HEK293 (cell line): ENCODE data around the gene RAC3.

Source experiments
- ELK4 ChIP-seq: IDR thresholded peaks from 2 replicates; pipeline ENCODE4 v1.6.1; 2011; ENCODE audit warnings: mild to moderate bottlenecking, low read depth, low read length, borderline replicate concordance
- KLF8 ChIP-seq: fragments of 450-650 bp; formaldehyde crosslinking; IDR thresholded peaks from 2 replicates; pipeline ENCODE4 v1.5.1; 2016; ENCODE audit warnings: missing biosample characterization, missing genetic modification characterization
- PRDM4 ChIP-seq: fragments of 450-650 bp; formaldehyde crosslinking; IDR thresholded peaks from 2 replicates; pipeline ENCODE4 v1.5.1; 2017; ENCODE audit warnings: missing biosample characterization, missing genetic modification characterization
- ZBTB49 ChIP-seq: fragments of 450-650 bp; formaldehyde crosslinking; IDR thresholded peaks from 2 replicates; pipeline ENCODE4 v1.5.1; 2016; ENCODE audit warnings: missing biosample characterization, missing genetic modification characterization, low read depth
- ZNF19 ChIP-seq: fragments of 450-650 bp; formaldehyde crosslinking; IDR thresholded peaks from 2 replicates; pipeline ENCODE4; 2016; ENCODE audit warnings: missing biosample characterization, missing genetic modification characterization, low read depth
- ZNF2 ChIP-seq: fragments of 450-650 bp; formaldehyde crosslinking; IDR thresholded peaks from 2 replicates; pipeline ENCODE4 v1.5.1; 2016; ENCODE audit warnings: missing biosample characterization, missing genetic modification characterization
- ZNF26 ChIP-seq: fragments of 450-650 bp; formaldehyde crosslinking; IDR thresholded peaks from 2 replicates; pipeline ENCODE4 v1.5.1; 2016; ENCODE audit warnings: missing biosample characterization, missing genetic modification characterization
- ZNF266 ChIP-seq: fragments of 450-650 bp; formaldehyde crosslinking; IDR thresholded peaks from 2 replicates; pipeline ENCODE4 v1.5.1; 2016; ENCODE audit warnings: missing biosample characterization, missing genetic modification characterization, low read depth
- ZNF274 ChIP-seq, 2 experiments: fragments of 200-500 bp in 1 of 2; fragments of 450-650 bp in 1 of 2; sonication (Bioruptor generic) in 1 of 2; formaldehyde crosslinking in 1 of 2; IDR thresholded peaks; 2 replicates each; pipeline versions ENCODE4 v1.5.1 to v1.6.1; 2014 to 2016; ENCODE audit warnings: borderline replicate concordance in 1 of 2, inconsistent platforms in 1 of 2, low read length in 1 of 2, missing biosample characterization in 1 of 2, missing genetic modification characterization in 1 of 2
- ZNF37A ChIP-seq: fragments of 450-650 bp; IDR thresholded peaks from 2 replicates; pipeline ENCODE4 v1.5.1; 2018; ENCODE audit warnings: missing biosample characterization, missing genetic modification characterization
- ZNF518A ChIP-seq: fragments of 450-650 bp; formaldehyde crosslinking; conservative IDR thresholded peaks from 2 replicates; pipeline ENCODE4 v1.5.1; 2016; ENCODE audit warnings: low read depth, missing biosample characterization, missing genetic modification characterization
- ZNF529 ChIP-seq: fragments of 450-650 bp; formaldehyde crosslinking; IDR thresholded peaks from 2 replicates; pipeline ENCODE4 v1.5.1; 2017; ENCODE audit warnings: missing genetic modification characterization, missing biosample characterization; ENCODE audit not compliant: insufficient replicate concordance
- ZNF658 ChIP-seq: fragments of 450-650 bp; formaldehyde crosslinking; IDR thresholded peaks from 2 replicates; pipeline ENCODE4; 2016; ENCODE audit warnings: missing biosample characterization, missing genetic modification characterization
- ZNF747 ChIP-seq: fragments of 450-650 bp; formaldehyde crosslinking; IDR thresholded peaks from 2 replicates; pipeline ENCODE4 v1.5.1; 2016; ENCODE audit warnings: missing biosample characterization, missing genetic modification characterization
- ZNF776 ChIP-seq: fragments of 450-650 bp; formaldehyde crosslinking; IDR thresholded peaks from 2 replicates; pipeline ENCODE4 v1.5.0; 2017; ENCODE audit warnings: missing biosample characterization, missing genetic modification characterization, borderline replicate concordance
- ZNF777 ChIP-seq: fragments of 450-650 bp; formaldehyde crosslinking; IDR thresholded peaks from 2 replicates; pipeline ENCODE4 v1.5.1; 2017; ENCODE audit warnings: missing biosample characterization, missing genetic modification characterization, borderline replicate concordance
- ZNF843 ChIP-seq: fragments of 450-650 bp; formaldehyde crosslinking; IDR thresholded peaks from 2 replicates; pipeline ENCODE4 v1.5.1; 2016; ENCODE audit warnings: missing biosample characterization, missing genetic modification characterization
- TF ChIP-seq, protein P1 (sequence below): fragments of 450-650 bp; formaldehyde crosslinking; IDR thresholded peaks from 2 replicates; pipeline ENCODE4; 2016; ENCODE audit warnings: missing biosample characterization, missing genetic modification characterization
- TF ChIP-seq, protein P2 (sequence below): fragments of 450-650 bp; formaldehyde crosslinking; IDR thresholded peaks from 2 replicates; pipeline ENCODE4 v1.5.1; 2016; ENCODE audit warnings: missing biosample characterization, missing genetic modification characterization
- TF ChIP-seq, protein P3 (sequence below): fragments of 450-650 bp; formaldehyde crosslinking; IDR thresholded peaks from 2 replicates; pipeline ENCODE4 v1.5.1; 2016; ENCODE audit warnings: missing biosample characterization, missing genetic modification characterization

Gene RAC3

DNA sequence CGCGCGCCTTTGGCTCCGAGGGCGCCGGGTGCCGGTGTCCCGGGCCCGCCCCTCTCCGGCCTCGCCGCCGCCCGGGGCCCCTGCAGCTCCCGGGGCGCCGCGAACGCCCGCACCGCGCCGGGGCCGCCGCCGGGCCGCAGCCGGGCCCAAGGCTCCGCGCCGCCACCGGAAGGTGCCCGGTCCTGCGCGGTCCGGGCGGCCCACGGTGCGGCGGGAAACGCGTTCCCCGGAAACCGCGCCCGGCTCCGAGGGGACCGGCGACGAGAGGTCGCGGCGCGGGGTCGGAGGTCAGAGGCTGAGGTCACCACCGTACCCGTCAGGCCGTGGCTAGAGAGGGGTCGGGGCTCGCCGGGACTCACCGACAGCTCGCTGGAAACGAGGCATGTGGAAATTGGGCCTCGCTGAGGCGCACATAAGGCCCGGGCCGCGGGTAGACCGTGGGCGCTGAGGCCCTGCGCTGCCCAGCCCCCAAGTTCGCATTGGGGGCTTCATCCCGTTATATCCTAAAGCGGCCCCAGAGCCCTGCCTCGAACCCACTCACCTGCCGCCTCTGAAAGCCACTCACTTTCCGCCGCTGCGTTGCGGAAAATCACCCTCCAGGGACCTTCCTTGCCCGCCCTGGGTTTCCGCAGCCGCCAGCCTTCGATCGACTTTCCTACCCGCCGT, 34.3 kb downstream of the RAC3 start, which contains the start of gene DUS1L (continued):
- TF ChIP-seq, protein P1, sequence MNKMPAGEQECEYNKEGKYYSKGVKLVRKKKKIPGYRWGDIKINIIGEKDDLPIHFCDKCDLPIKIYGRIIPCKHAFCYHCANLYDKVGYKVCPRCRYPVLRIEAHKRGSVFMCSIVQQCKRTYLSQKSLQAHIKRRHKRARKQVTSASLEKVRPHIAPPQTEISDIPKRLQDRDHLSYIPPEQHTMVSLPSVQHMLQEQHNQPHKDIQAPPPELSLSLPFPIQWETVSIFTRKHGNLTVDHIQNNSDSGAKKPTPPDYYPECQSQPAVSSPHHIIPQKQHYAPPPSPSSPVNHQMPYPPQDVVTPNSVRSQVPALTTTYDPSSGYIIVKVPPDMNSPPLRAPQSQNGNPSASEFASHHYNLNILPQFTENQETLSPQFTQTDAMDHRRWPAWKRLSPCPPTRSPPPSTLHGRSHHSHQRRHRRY (tag by site-specific recombination): 0 out of 2 replicates have a peak, but pooled peaks have one; percentile 66
- TF ChIP-seq ZNF518A (tag by site-specific recombination) (peak; percentile 76), ZNF777 (peak; percentile 51; the same call in 1 of the 2 replicates), ZBTB49 (tag by site-specific recombination) (no peak), ELK4 (peak; percentile 42; the same call in 1 of the 2 replicates), ZNF37A (tag by site-specific recombination) (no peak), PRDM4 (tag by site-specific recombination) (peak; percentile 64), ZNF2 (tag by site-specific recombination) (peak; percentile 94), ZNF26 (tag by site-specific recombination) (no peak), ZNF776 (tag by site-specific recombination) (no peak), KLF8 (tag by site-specific recombination) (peak; percentile 83; the same call in 1 of the 2 replicates), ZNF274 (IDR thresholded peaks at IDR 0.05; ENCODE audit: low read length) (no peak), ZNF274 (tag by site-specific recombination; IDR thresholded peaks at IDR 0.05; ENCODE audit: borderline replicate concordance) (no peak), ZNF529 (tag by site-specific recombination) (no peak), ZNF19 (tag by site-specific recombination) (no peak), ZNF658 (no peak), ZNF266 (tag by site-specific recombination) (no peak), ZNF843 (tag by site-specific recombination) (peak; percentile 70), ZNF747 (no peak)
- TF ChIP-seq, protein P2, sequence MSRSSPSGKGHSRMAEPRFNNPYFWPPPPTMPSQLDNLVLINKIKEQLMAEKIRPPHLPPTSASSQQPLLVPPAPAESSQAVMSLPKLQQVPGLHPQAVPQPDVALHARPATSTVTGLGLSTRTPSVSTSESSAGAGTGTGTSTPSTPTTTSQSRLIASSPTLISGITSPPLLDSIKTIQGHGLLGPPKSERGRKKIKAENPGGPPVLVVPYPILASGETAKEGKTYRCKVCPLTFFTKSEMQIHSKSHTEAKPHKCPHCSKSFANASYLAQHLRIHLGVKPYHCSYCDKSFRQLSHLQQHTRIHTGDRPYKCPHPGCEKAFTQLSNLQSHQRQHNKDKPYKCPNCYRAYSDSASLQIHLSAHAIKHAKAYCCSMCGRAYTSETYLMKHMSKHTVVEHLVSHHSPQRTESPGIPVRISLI (tag by site-specific recombination): no peak
- TF ChIP-seq, protein P3, sequence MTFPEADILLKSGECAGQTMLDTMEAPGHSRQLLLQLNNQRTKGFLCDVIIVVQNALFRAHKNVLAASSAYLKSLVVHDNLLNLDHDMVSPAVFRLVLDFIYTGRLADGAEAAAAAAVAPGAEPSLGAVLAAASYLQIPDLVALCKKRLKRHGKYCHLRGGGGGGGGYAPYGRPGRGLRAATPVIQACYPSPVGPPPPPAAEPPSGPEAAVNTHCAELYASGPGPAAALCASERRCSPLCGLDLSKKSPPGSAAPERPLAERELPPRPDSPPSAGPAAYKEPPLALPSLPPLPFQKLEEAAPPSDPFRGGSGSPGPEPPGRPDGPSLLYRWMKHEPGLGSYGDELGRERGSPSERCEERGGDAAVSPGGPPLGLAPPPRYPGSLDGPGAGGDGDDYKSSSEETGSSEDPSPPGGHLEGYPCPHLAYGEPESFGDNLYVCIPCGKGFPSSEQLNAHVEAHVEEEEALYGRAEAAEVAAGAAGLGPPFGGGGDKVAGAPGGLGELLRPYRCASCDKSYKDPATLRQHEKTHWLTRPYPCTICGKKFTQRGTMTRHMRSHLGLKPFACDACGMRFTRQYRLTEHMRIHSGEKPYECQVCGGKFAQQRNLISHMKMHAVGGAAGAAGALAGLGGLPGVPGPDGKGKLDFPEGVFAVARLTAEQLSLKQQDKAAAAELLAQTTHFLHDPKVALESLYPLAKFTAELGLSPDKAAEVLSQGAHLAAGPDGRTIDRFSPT (tag by site-specific recombination): peak; percentile 54; the same call in 1 of the 2 replicates
